Coronary artery (tissue), 2 donors: ENCODE data around the gene ARHGAP44.

Experiments used
- DNase-seq: peaks from one replicate; pipeline ENCODE4 v3.0.0-alpha.2; 2017; ENCODE audit warnings: low spot score
- H3K27ac ChIP-seq, 2 donors: fragments of 200-600 bp; sonication (generic); one replicate each; pipeline ENCODE4 v1.5.1; 2016 to 2019
- H3K4me3 ChIP-seq: fragments of 200-600 bp; sonication (generic); 2 replicates; pipeline ENCODE4 v1.5.1; 2016; ENCODE audit warnings: mild to moderate bottlenecking, moderate library complexity
- CTCF ChIP-seq: fragments of 200-600 bp; sonication (generic); IDR thresholded peaks from one replicate; pipeline ENCODE4 v1.5.1; 2019; ENCODE audit warnings: antibody characterized with exemption

ARHGAP44 gene

GRCh38 chr17:13010959-13011358 is 221.7 kb downstream of the ARHGAP44 start:
- H3K27ac ChIP-seq, result no peak overlapping the region
- H3K4me3 ChIP-seq, result no peak overlapping the region
- TF ChIP-seq CTCF, result no peak
- DNase-seq, result no peak

DNA sequence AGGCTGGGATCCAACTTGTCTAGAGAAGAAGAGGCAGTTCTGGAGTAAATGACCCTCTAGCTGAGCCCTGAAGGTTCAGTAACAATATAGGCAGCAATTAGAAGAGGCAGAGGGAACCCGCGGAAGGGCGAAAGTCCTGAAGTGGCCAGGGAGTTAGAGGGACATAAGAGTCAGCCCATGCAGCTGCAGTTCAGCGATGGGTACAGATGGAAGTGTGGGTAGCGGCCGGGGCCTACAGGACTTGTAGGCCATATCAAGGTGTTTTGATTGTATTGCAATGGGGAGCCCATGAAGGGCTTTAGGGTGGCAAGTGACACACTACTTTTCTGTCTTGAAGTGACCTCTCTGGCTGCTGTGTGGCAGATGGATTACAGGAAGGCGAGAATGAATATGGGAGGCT is 225.5 kb downstream of the ARHGAP44 start:
- no peak for DNase-seq
- Histone ChIP-seq H3K27ac (no peak overlapping the region), H3K4me3 (no peak overlapping the region)
- TF ChIP-seq CTCF, result no peak

GRCh38 chr17:13016881-13017654 is 227.8 kb downstream of the ARHGAP44 start:
- peak overlapping the region; percentile 97 for H3K4me3 ChIP-seq
- no peak for TF ChIP-seq CTCF
- DNase-seq, result no peak
- H3K27ac ChIP-seq, result peak overlapping the region; percentile 40 to 89

DNA sequence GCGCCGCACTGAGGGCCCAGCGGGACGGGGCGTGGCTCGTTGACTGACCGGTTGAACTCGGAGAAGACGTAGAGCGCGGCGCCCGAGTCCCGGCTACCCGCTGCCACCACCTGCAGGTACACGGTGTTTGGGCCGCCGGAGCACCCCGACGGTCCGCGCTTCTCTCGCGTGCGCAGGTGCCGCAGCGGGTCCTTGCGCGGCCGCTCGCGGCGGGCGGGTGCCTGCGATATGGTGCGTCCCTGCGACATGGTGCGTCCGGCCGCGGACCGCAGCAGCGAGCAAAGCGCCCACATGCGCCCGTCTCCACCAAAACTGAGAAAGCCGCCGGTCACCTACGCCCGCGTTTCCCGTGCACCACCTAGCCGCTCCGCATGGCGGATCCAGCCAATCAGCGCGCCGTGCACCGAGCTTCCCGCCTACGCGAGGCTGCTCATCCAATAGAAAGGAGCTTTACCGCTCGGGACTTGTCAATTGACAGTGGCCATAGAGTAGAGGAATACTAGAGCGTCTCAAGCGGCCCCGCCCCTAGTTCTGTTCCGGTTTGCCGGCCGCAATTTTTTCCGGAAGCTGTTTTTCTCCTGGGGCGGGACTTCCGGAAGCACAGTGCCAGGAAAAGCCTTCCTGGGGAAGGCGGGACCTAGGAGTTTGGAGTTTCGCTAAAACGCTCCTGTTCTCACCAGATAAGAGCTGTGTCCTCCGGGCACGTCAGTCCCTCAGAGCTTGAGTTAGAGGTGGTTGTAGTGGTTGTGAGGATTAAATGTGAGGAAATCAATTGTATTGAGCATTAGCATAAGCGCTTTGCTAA is 228.6 kb downstream of the ARHGAP44 start, which contains the start of gene ELAC2:
ELAC2 (minus strand) TSS at position 373 of the 805 bp plus-strand sequence; CDS start at position 293, 80 bp downstream.
- peak; percentile 99 for DNase-seq
- Histone ChIP-seq H3K27ac (peak within 1 kb of the TSS; percentile 73 to 89), H3K4me3 (peak within 1 kb of the TSS; percentile 97)
- TF ChIP-seq CTCF, result no peak

DNA sequence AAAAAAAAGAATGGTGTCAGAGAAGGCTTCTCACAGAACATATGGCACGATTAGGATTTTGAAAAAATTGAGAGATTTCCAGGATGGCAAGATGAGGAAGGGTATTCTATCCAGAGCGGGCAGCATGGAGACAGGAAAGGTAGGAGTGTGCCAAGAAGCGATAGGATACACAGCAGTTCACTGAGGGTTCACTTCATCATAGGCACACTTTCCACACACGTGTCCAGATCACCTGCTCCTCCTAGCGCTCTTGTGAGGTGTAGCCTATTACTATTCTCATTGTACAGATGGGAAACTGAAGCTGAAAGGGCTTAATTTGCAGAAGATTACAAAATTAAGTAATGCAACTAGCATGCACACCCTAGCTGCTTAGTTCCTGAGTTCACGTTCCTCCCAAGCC is 234.7 kb downstream of the ARHGAP44 start:
- TF ChIP-seq CTCF, result no peak
- Histone ChIP-seq H3K4me3 (peak overlapping the region; percentile 41), H3K27ac (no peak overlapping the region)
- DNase-seq, result no peak

DNA sequence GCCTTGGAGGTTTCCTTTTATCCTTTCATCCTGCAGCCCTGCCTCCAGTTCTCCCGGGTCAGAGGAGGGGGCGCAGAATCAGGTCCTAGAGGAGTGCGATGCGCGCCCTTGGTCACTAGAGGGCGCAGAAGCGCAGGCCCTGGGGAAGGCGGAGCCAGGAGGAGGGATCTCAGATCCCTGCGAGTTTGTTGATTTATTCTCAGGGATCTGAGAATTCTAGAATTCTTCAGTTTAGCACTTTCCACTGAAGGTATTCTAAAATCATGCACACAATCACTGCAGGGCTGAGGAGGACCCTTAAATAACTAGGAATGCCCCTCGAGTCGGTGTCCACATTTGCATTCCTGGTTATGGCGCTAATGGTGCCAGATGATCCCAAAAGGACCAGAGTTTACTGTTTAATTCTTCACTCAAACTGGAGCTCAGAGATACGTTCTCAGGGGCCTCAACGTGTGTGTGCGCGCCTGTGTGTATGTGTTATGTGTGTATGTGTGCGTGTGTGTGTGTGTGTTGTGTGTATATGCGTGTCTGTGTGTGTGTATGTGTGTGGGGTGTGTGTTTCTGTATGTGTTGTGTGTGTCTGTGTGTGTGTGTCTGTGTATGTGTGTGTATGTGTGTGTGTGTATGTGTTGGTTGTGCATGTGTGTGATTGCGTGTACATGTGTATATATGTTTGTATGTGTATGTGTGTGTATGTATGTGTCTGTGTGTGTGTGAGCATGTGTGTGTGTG is 235.4 kb downstream of the ARHGAP44 start:
- peak overlapping the region; percentile 41 for H3K4me3 ChIP-seq
- no peak for DNase-seq
- no peak overlapping the region for H3K27ac ChIP-seq
- TF ChIP-seq CTCF, result peak; percentile 88
